ENCODE data around the gene RXRA.
A peak's percentile ranks its signal among the peaks of the same experiment; 100 is the strongest.

Gene RXRA

GRCh38 chr9:134405527-134405926 is 79.3 kb downstream of the RXRA start:
- Histone ChIP-seq H3K27ac (ENCODE audit: low read depth, low read length) (no peak overlapping the region), H2AFZ (ENCODE audit: low read depth, low read length, severe bottlenecking) (no peak overlapping the region), H3F3A (ENCODE audit: insufficient read depth) (no peaks in the 10 kb centered on the region), H3K27me3 (ENCODE audit: low read length) (no peaks in the 10 kb centered on the region), H3K4me2 (ENCODE audit: low read depth, low read length, poor library complexity, severe bottlenecking) (no peak overlapping the region), H3K9ac (ENCODE audit: low read length) (no peak overlapping the region), H4K20me1 (ENCODE audit: low read depth, low read length) (no peaks in the 10 kb centered on the region), H3K9me3 (ENCODE audit: insufficient read depth, low read length) (no peaks in the 10 kb centered on the region), H3K36me3 (ENCODE audit: low read length) (no peaks in the 10 kb centered on the region), H3K9me2 (replicated peaks; ENCODE audit: insufficient read depth, low read length) (no peaks in the 10 kb centered on the region), H3K79me2 (ENCODE audit: insufficient read depth, low read length) (no peaks in the 10 kb centered on the region), H3K4me3 (ENCODE audit: insufficient read depth, low read length, poor library complexity, severe bottlenecking) (no peak overlapping the region)
- TF ChIP-seq EZH2phosphoT487 (conservative IDR thresholded peaks at IDR 0.05; ENCODE audit: low read length) (no peak), CTCF (IDR thresholded peaks at IDR 0.05; ENCODE audit: insufficient read depth, low read length, poor library complexity, severe bottlenecking) (no peak)

GRCh38 chr9:134406366-134407120 is 80.3 kb downstream of the RXRA start:
- no peaks in the 10 kb centered on the region for H3K9me3 ChIP-seq (ENCODE audit: insufficient read depth, low read length)
- H3K4me2 ChIP-seq (ENCODE audit: low read depth, low read length, poor library complexity, severe bottlenecking): peak overlapping the region; percentile 11
- peak overlapping the region; percentile 38; the same call in 1 of the 2 replicates for H3K9ac ChIP-seq (ENCODE audit: low read length)
- no peaks in the 10 kb centered on the region for H3K36me3 ChIP-seq (ENCODE audit: low read length)
- H3K27me3 ChIP-seq (ENCODE audit: low read length): no peaks in the 10 kb centered on the region
- no peaks in the 10 kb centered on the region for H3F3A ChIP-seq (ENCODE audit: insufficient read depth)
- no peaks in the 10 kb centered on the region for H4K20me1 ChIP-seq (ENCODE audit: low read depth, low read length)
- H3K4me3 ChIP-seq (ENCODE audit: insufficient read depth, low read length, poor library complexity, severe bottlenecking): no peak overlapping the region
- no peak overlapping the region for H3K27ac ChIP-seq (ENCODE audit: low read depth, low read length)
- H3K9me2 ChIP-seq (replicated peaks; ENCODE audit: insufficient read depth, low read length): no peaks in the 10 kb centered on the region
- no peaks in the 10 kb centered on the region for H3K79me2 ChIP-seq (ENCODE audit: insufficient read depth, low read length)
- H2AFZ ChIP-seq (ENCODE audit: low read depth, low read length, severe bottlenecking): no peak overlapping the region
- no peak for TF ChIP-seq CTCF (IDR thresholded peaks at IDR 0.05; ENCODE audit: insufficient read depth, low read length, poor library complexity, severe bottlenecking)

GRCh38 chr9:134407121-134407779 is 81.0 kb downstream of the RXRA start:
- H2AFZ ChIP-seq (ENCODE audit: low read depth, low read length, severe bottlenecking): no peak overlapping the region
- no peaks in the 10 kb centered on the region for H3F3A ChIP-seq (ENCODE audit: insufficient read depth)
- peak overlapping the region; percentile 11 for H3K4me2 ChIP-seq (ENCODE audit: low read depth, low read length, poor library complexity, severe bottlenecking)
- no peaks in the 10 kb centered on the region for H4K20me1 ChIP-seq (ENCODE audit: low read depth, low read length)
- no peaks in the 10 kb centered on the region for H3K36me3 ChIP-seq (ENCODE audit: low read length)
- no peak overlapping the region for H3K27ac ChIP-seq (ENCODE audit: low read depth, low read length)
- no peaks in the 10 kb centered on the region for H3K9me3 ChIP-seq (ENCODE audit: insufficient read depth, low read length)
- H3K9me2 ChIP-seq (replicated peaks; ENCODE audit: insufficient read depth, low read length): no peaks in the 10 kb centered on the region
- TF ChIP-seq CTCF (IDR thresholded peaks at IDR 0.05; ENCODE audit: insufficient read depth, low read length, poor library complexity, severe bottlenecking) (no peak), EZH2phosphoT487 (conservative IDR thresholded peaks at IDR 0.05; ENCODE audit: low read length) (no peak)
- H3K27me3 ChIP-seq (ENCODE audit: low read length): no peaks in the 10 kb centered on the region
- H3K4me3 ChIP-seq (ENCODE audit: insufficient read depth, low read length, poor library complexity, severe bottlenecking): no peak overlapping the region
- peak overlapping the region; percentile 38; the same call in 1 of the 2 replicates for H3K9ac ChIP-seq (ENCODE audit: low read length)
- H3K79me2 ChIP-seq (ENCODE audit: insufficient read depth, low read length): no peaks in the 10 kb centered on the region

Measured in SU-DHL-6 (cell line).